HEK293T (cell line): Measurements from ENCODE around the gene SLC30A7.

ENCODE experiments used
- ELF4 ChIP-seq: fragments of 450-650 bp; IDR thresholded peaks from 2 replicates; pipeline ENCODE4 v1.6.1; 2017; ENCODE audit warnings: antibody characterized with exemption
- FOXK2 ChIP-seq: fragments of 450-650 bp; IDR thresholded peaks from 2 replicates; pipeline ENCODE4 v1.6.1; 2016; ENCODE audit warnings: mild to moderate bottlenecking
- SP1 ChIP-seq: fragments of 450-650 bp; IDR thresholded peaks from 2 replicates; pipeline ENCODE4 v1.6.1; 2017
- SUZ12 ChIP-seq: fragments of 450-650 bp; IDR thresholded peaks from 2 replicates; pipeline ENCODE4 v1.6.1; 2016; ENCODE audit warnings: mild to moderate bottlenecking
- TF ChIP-seq, protein P1 (sequence below): fragments of 450-650 bp; IDR thresholded peaks from 2 replicates; pipeline ENCODE4 v1.6.1; 2016

DNA sequence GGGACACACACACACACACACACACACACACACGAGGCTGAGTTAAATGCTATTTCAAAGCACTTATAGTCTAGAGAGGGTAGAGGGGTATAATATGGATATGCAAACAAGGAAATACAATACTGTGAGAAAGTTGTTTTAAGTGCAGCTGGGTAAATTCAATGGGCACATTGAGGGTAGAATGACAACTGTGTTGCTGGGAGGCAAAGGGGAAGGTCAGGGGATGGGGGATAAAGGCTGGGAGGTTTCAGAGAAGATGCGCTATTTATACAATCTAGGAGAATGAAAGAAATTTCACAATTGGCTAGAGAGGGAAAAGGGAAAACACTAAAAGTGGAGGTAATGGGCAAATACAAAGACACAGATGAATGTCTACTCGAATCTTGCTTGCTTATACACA lies 20.7 kb upstream of the SLC30A7 start:
- TF ChIP-seq FOXK2 (no peak), SUZ12 (no peak), SP1 (no peak), ELF4 (no peak)
- TF ChIP-seq, protein P1, sequence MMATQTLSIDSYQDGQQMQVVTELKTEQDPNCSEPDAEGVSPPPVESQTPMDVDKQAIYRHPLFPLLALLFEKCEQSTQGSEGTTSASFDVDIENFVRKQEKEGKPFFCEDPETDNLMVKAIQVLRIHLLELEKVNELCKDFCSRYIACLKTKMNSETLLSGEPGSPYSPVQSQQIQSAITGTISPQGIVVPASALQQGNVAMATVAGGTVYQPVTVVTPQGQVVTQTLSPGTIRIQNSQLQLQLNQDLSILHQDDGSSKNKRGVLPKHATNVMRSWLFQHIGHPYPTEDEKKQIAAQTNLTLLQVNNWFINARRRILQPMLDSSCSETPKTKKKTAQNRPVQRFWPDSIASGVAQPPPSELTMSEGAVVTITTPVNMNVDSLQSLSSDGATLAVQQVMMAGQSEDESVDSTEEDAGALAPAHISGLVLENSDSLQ = no peak
